ENCODE results near the gene RAP2A.
A peak's percentile ranks its signal among the peaks of the same experiment; 100 is the strongest.

RAP2A gene

DNA sequence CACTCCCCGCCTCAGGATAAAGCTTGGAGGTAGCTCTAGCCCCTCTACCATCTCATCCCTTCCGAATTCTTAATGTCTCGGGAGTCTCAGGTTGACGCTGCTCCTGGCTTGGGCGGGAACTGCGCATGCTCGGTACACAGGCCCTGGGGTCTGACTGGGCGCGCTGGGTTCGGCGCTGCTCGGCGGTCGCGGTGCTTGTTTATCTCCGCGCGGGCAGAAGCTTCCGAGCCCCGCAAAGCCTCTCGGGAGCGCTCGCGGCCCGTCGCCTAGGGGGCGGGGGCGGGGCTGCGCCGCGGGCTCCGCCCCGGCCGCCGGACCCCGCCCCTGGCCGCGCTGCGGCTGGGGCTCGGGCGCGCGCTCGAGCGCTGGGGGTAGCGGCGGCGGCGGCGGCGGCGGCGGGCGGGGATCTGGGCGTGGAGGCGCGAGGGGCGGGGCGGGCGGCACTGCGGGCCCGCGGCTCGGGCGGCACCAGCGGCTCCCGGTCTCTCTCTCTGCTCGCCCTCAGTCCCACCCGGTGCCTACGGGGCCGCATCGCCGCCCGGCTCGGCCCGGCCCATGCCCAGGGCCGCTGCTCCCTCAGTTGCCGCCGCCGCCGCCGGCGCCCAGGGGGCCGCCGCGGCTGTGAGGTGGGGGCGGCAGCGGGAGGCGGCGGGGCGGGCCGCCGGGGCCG, at the start of gene RAP2A:
RAP2A (plus strand) TSS at position 443 of the 670 bp plus-strand sequence. CDS start 302 bp downstream, outside the sequence.
- Mint-ChIP-seq H3K27ac (peak within 1 kb of the TSS; percentile 99), H3K4me1 (ENCODE audit: low read depth) (peaks cover 28% of the 10 kb centered on the region), H3K36me3 (ENCODE audit: low read depth) (peaks cover 8% of the 10 kb centered on the region), H3K27me3 (ENCODE audit: low read depth) (peaks cover 14% of the 10 kb centered on the region), H3K4me3 (peak within 1 kb of the TSS; percentile 96), H3K9me3 (no peaks in the 10 kb centered on the region)

DNA sequence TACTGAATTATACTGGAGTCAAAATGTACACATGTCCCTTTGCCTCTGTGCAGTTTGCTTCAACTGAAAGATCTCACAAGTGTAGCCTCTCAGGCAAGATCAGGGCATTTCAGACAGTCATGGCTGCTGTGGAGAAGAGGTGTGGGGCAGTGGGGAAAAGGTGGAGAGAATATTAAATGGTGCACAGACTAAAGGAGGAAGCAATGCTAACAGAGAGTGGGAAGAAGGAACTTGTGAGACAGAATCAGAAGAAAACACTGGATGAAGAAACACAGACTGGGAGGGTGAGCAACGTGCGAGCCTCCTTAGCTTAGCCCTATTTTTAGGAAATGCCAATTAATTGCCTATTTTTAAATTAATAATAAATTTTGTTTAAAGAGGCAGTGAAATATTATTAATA, 49.6 kb upstream of the RAP2A start:
- Mint-ChIP-seq H3K4me1 (ENCODE audit: low read depth) (peaks cover 5% of the 10 kb centered on the region), H3K36me3 (ENCODE audit: low read depth) (peaks cover 2% of the 10 kb centered on the region), H3K9me3 (no peaks in the 10 kb centered on the region), H3K27me3 (ENCODE audit: low read depth) (no peaks in the 10 kb centered on the region), H3K4me3 (no peak overlapping the region), H3K27ac (no peak overlapping the region)

DNA sequence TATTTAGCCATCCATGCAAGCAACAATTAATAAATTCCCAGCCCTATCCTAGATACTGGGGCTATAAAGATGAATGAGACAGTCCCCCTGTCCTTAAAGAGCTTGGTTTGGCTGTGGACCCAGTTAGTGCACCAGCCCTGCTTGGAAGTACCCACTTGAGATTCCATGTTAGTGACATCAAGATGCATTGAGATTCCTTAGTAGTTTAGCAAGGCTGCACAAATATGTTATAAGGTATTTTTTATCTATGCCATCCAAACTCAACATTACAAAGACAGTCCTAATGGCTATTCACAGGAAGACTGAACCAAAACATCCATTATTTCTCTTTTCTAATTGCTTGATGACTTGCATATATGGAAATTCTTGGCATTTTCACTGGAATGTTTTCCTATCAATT, 48.8 kb upstream of the RAP2A start:
- H3K27me3 Mint-ChIP-seq (ENCODE audit: low read depth): no peaks in the 10 kb centered on the region
- H3K4me3 Mint-ChIP-seq: no peak overlapping the region
- no peaks in the 10 kb centered on the region for H3K9me3 Mint-ChIP-seq
- H3K4me1 Mint-ChIP-seq (ENCODE audit: low read depth): peaks cover 5% of the 10 kb centered on the region
- peaks cover 2% of the 10 kb centered on the region for H3K36me3 Mint-ChIP-seq (ENCODE audit: low read depth)
- H3K27ac Mint-ChIP-seq: no peak overlapping the region

DNA sequence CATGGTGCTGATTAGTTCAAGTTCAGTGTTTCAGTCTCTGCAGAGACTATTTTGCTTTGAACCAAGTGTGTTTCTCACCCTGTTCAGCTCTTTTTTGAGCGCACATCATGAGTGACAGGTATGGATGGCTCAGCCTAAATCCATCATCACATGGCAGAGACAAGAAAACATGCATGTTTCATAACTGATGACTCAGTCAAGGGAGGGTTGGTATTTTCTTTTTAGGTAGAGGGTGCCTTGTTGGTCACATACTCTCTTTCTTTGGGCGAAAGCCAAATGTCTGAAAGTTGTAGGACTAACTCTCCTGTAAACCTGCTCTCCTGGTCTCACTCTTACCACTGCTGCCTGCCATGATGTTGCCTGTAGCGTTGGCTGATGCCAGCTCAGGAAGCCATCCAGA, 48.1 kb upstream of the RAP2A start:
- Mint-ChIP-seq H3K4me3 (no peak overlapping the region), H3K27ac (no peak overlapping the region), H3K36me3 (ENCODE audit: low read depth) (peaks cover 2% of the 10 kb centered on the region), H3K4me1 (ENCODE audit: low read depth) (peaks cover 5% of the 10 kb centered on the region), H3K9me3 (no peaks in the 10 kb centered on the region), H3K27me3 (ENCODE audit: low read depth) (no peaks in the 10 kb centered on the region)

DNA sequence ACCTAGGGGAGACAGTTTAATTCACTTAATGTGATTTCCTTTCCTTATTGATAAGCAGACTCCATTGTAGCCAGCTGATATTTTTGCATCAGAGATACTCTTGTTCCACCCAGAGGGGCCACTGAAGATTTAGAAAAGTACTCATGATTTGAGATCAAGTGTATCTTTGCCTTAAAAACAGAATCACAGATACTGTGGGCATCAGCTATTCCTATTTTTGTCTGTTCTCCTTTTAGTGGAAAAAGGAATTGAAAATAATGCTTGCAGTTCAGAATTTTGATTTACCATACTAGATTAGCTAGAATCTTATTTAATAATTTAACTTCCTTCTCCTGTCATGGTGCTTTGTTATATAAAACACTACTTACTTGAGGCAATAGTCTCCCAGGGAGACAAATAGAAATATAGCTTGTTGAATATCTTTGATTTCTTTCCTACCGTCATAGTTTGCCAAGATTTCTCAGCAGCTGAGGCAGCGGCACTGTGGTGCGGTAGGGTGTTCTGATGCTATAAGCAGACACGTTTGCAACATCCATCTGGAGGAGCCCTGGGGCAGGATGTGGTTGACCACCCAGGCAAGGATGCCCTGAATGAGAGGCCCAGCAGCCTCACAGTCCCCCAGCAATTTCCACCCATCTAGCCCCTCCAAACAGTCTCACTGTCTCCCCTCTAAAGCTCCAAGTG, 47.0 kb upstream of the RAP2A start:
- Mint-ChIP-seq H3K4me3 (no peak overlapping the region), H3K36me3 (ENCODE audit: low read depth) (peaks cover 2% of the 10 kb centered on the region), H3K27ac (no peak overlapping the region), H3K9me3 (no peaks in the 10 kb centered on the region), H3K4me1 (ENCODE audit: low read depth) (peaks cover 5% of the 10 kb centered on the region), H3K27me3 (ENCODE audit: low read depth) (no peaks in the 10 kb centered on the region)

DNA sequence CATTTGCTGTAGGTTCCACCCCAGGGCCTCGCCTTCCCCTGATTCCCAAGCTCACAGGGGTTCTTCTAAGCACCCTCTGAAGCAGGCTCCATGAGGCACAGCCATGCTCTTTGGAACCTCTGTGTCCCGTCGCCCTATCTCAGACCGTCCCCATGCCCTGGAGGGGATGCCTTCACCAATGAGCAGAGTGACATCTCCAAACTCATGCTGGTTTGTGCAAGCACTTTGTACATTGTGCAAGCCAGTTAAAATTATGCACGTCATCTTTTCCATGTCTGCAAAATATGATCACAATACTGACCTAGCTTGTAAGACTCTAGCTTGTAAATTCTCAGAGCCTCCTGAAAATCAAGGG, 46.5 kb upstream of the RAP2A start:
- Mint-ChIP-seq H3K36me3 (ENCODE audit: low read depth) (peaks cover 2% of the 10 kb centered on the region), H3K4me1 (ENCODE audit: low read depth) (peaks cover 5% of the 10 kb centered on the region), H3K27me3 (ENCODE audit: low read depth) (no peaks in the 10 kb centered on the region), H3K27ac (no peak overlapping the region), H3K4me3 (no peak overlapping the region), H3K9me3 (no peaks in the 10 kb centered on the region)

DNA sequence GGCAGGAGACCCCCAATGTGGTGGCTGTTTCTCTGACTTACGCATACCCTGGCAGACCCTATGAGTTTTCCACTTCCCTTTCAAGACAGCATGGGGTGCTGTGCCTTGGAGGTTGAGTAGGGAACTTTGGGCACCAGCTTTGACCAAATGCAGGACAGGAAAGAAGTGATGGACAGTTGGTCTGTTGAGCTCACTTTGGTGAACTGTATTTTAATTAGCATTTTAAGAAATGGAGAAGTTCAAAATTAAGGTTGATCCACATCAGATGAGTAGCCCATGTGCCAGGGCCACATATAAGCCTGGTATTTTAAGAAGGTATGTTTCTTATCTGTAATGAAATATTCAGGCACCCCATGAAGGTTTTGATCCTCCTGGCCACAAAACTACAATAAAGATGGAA, 46.1 kb upstream of the RAP2A start:
- Mint-ChIP-seq H3K4me3 (no peak overlapping the region), H3K4me1 (ENCODE audit: low read depth) (peaks cover 5% of the 10 kb centered on the region), H3K27me3 (ENCODE audit: low read depth) (no peaks in the 10 kb centered on the region), H3K36me3 (ENCODE audit: low read depth) (no peaks in the 10 kb centered on the region), H3K9me3 (no peaks in the 10 kb centered on the region), H3K27ac (no peak overlapping the region)

DNA sequence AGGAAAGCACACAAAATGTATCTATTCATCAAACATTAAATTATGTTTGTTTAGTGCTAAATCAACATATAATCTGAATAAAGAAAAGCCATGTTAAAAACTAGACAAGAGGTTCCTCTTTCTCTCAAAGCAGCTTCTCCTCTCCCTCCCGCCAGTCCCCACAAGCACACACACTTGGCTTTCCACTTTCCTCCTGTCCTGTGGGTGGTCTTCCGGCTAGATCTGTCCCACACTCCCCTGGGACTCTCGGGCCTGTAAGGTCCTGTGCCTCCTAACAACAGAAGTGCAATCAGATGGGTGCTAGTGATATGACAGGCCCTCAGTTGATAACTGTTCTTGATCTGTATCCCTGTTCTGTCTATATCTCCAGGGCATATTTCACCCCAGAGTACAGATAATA, 45.6 kb upstream of the RAP2A start:
- no peaks in the 10 kb centered on the region for H3K9me3 Mint-ChIP-seq
- no peak overlapping the region for H3K4me3 Mint-ChIP-seq
- H3K4me1 Mint-ChIP-seq (ENCODE audit: low read depth): peaks cover 5% of the 10 kb centered on the region
- no peak overlapping the region for H3K27ac Mint-ChIP-seq
- no peaks in the 10 kb centered on the region for H3K27me3 Mint-ChIP-seq (ENCODE audit: low read depth)
- H3K36me3 Mint-ChIP-seq (ENCODE audit: low read depth): no peaks in the 10 kb centered on the region

DNA sequence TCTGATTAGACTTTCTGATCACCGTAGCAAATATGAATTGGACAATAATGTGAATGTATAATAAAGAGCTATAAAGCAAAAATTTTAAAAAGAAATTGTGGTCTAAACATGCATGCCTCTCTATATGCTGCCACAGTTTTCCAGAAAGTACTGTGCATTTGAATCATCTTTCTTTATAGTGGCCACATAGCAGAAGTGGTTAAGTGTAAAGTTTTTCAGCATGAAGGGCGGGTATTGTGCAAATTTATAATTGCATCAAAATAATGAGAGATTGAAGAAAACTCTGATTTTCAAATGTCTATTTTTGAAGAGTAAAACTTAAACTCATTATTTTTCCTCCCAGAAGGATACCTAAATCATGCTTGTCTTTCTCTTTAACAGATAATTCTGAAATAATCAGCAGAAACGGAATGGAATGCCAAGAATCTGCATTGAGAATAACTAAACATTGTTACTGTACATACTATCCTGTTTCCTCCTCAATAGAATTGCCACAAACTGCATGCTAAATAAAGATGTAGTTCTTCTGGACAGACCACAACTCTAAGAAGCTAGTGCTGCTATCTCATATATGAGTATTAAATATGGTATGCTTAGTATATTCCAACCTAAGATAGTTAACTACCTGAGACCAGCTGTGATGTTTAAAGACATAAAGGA, 42.9 kb upstream of the RAP2A start:
- Mint-ChIP-seq H3K9me3 (no peaks in the 10 kb centered on the region), H3K4me3 (no peak overlapping the region), H3K27ac (no peak overlapping the region), H3K4me1 (ENCODE audit: low read depth) (peaks cover 5% of the 10 kb centered on the region), H3K36me3 (ENCODE audit: low read depth) (no peaks in the 10 kb centered on the region), H3K27me3 (ENCODE audit: low read depth) (no peaks in the 10 kb centered on the region)

DNA sequence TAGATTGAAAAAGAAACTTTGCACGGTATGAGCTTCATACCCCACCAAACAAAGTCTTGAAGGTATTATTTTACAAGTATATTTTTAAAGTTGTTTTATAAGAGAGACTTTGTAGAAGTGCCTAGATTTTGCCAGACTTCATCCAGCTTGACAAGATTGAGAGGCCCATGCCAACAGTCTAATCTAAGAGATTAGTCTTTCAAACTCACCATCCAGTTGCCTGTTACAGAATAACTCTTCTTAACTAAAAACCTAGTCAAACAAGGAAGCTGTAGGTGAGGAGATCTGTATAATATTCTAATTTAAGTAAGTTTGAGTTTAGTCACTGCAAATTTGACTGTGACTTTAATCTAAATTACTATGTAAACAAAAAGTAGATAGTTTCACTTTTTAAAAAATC, 41.9 kb upstream of the RAP2A start:
- Mint-ChIP-seq H3K9me3 (no peaks in the 10 kb centered on the region), H3K27ac (no peak overlapping the region), H3K4me3 (no peak overlapping the region), H3K4me1 (ENCODE audit: low read depth) (peaks cover 4% of the 10 kb centered on the region), H3K36me3 (ENCODE audit: low read depth) (no peaks in the 10 kb centered on the region), H3K27me3 (ENCODE audit: low read depth) (no peaks in the 10 kb centered on the region)

DNA sequence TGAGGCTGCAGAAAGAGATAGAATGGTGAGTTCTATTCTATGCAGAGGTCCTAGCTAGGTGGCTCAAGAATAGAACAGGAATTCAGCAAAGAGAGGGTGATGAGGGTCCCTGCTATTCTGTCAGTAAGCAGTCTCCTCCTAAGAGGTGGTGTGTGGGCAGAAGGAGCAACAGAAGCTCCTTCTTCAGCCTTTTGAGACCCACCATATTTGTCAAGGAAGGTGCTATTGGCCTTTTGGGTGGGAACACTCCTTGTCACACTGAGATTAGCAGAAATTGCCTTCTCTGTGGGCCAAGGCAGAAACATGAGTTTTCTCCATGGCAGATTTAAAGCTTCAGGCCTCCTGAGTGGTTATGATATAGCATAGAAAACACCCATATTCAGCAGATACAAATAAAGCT, 39.4 kb upstream of the RAP2A start:
- no peaks in the 10 kb centered on the region for H3K9me3 Mint-ChIP-seq
- no peak overlapping the region for H3K27ac Mint-ChIP-seq
- no peak overlapping the region for H3K4me3 Mint-ChIP-seq
- H3K36me3 Mint-ChIP-seq (ENCODE audit: low read depth): no peaks in the 10 kb centered on the region
- H3K27me3 Mint-ChIP-seq (ENCODE audit: low read depth): no peaks in the 10 kb centered on the region
- no peaks in the 10 kb centered on the region for H3K4me1 Mint-ChIP-seq (ENCODE audit: low read depth)

DNA sequence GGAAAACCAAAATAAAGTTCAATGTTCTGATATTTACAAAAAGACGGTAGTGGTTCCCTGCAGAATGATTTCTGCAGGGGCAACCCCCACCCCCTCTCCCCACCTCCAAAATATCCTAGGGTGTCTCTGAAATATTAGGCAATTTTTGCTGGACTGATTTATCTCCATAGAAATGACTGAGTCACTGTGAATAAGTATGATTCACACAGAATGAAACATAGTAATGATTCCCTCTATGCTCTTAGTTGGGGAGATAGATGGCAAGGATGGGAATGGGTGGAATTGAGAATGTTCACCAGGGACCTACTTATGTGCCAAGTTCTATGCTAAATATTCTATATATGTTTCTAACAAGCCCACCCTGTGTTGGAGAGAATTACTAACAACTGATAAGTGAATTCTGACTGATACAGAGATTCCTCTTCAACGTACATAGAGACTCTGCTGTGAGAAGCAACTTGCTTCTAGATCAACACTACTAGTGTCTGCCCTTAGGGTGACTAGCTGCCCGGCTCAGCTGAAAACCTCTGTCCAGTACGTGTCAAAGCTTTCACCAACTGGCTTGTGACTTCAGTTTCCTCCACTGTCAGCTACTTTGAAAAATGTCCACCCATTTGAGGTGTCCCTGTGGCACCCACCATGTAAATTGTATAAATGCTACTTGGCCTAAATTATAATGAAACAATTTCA, 38.4 kb upstream of the RAP2A start:
- no peak overlapping the region for H3K4me3 Mint-ChIP-seq
- no peaks in the 10 kb centered on the region for H3K9me3 Mint-ChIP-seq
- H3K36me3 Mint-ChIP-seq (ENCODE audit: low read depth): no peaks in the 10 kb centered on the region
- H3K27me3 Mint-ChIP-seq (ENCODE audit: low read depth): no peaks in the 10 kb centered on the region
- no peaks in the 10 kb centered on the region for H3K4me1 Mint-ChIP-seq (ENCODE audit: low read depth)
- no peak overlapping the region for H3K27ac Mint-ChIP-seq

DNA sequence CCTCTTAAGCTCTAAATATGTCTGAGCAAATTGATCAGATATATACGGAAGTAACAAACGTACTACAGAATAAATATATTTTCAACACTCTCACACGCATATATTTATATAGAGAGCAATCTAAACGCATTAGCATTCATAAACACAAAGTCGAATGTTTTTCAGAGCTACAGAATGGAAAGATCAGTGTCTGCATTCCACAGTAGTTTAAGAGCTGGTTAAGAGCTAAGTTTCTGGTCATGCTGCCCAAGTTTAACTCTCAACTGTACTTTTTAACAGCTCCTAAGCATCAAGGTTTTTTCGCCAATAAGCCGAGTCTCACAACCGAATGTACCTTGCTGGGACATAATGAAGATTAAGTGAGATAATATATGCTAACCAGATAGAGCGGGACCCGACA, 36.7 kb upstream of the RAP2A start:
- H3K27me3 Mint-ChIP-seq (ENCODE audit: low read depth): no peaks in the 10 kb centered on the region
- no peak overlapping the region for H3K4me3 Mint-ChIP-seq
- H3K4me1 Mint-ChIP-seq (ENCODE audit: low read depth): no peaks in the 10 kb centered on the region
- no peak overlapping the region for H3K27ac Mint-ChIP-seq
- no peaks in the 10 kb centered on the region for H3K9me3 Mint-ChIP-seq
- H3K36me3 Mint-ChIP-seq (ENCODE audit: low read depth): no peaks in the 10 kb centered on the region

DNA sequence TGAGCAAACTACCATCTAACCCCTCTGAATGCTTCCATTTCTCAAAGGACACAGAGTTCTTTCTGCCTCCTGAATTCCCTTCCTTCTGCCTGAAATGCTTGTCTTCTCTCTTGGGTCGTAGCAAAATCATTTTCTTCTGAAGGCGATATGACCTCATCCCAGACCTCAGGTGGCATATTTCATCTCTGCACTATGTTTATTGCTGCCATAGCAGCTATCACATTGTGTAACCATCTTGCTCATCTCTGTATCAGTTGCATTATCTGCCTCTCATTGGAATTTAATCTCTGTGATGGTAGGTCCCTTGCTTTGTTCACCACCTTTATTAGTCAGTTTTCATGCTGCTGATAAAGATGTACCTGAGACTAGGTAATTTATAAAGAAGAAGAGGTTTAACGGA, 32.5 kb upstream of the RAP2A start:
- Mint-ChIP-seq H3K27me3 (ENCODE audit: low read depth) (no peaks in the 10 kb centered on the region), H3K4me1 (ENCODE audit: low read depth) (no peaks in the 10 kb centered on the region), H3K27ac (no peak overlapping the region), H3K4me3 (no peak overlapping the region), H3K36me3 (ENCODE audit: low read depth) (no peaks in the 10 kb centered on the region), H3K9me3 (no peaks in the 10 kb centered on the region)

Measured in T-helper 1 cell treated with Interleukin-12 subunit alpha and Interleukin-12 subunit beta and Interleukin-4 antibody, amounts not matched to agents 30 μg/mL and 1 μg/mL, for 36 hours (primary cell).